HG03442 (cell line): ENCODE data around the gene FOXD4.
A peak's percentile ranks its signal among the peaks of the same experiment; 100 is the strongest.
"Not testable (repeated sequence)": the region's sequence is repeated elsewhere in the genome, so short reads cannot be mapped to it uniquely, and the experiment has no call there.

Source experiments
- ATAC-seq: cut with Tn5 transposase; IDR thresholded peaks from one replicate; pipeline ENCODE4 v1.9.1; 2021; ENCODE audit warnings: mild to moderate bottlenecking, moderate library complexity; ENCODE audit not compliant: unreplicated experiment

FOXD4 gene

GRCh38 chr9:94323-94722, 23.9 kb downstream of the FOXD4 start:
- ATAC-seq, result not testable (repeated sequence)

GRCh38 chr9:93909-94308, 24.3 kb downstream of the FOXD4 start:
- not testable (repeated sequence) for ATAC-seq

GRCh38 chr9:90851-91250, 27.4 kb downstream of the FOXD4 start:
- ATAC-seq, result not testable (repeated sequence)

GRCh38 chr9:88396-89037, 29.7 kb downstream of the FOXD4 start:
- peak; percentile 89 for ATAC-seq

GRCh38 chr9:87860-88259, 30.4 kb downstream of the FOXD4 start:
- ATAC-seq, result not testable (repeated sequence)

GRCh38 chr9:87105-87504, 31.1 kb downstream of the FOXD4 start:
- ATAC-seq, result not testable (repeated sequence)

GRCh38 chr9:86697-87096, 31.5 kb downstream of the FOXD4 start:
- ATAC-seq, result not testable (repeated sequence)

GRCh38 chr9:82932-83689, 35.1 kb downstream of the FOXD4 start:
- not testable (repeated sequence) for ATAC-seq

GRCh38 chr9:78333-78732, 39.9 kb downstream of the FOXD4 start:
- ATAC-seq, result not testable (repeated sequence)

- ATAC-seq, result not testable (repeated sequence)
Measured at GRCh38 chr9:76389-76788, 41.8 kb downstream of the FOXD4 start.

GRCh38 chr9:73900-74525, 44.2 kb downstream of the FOXD4 start:
- not testable (repeated sequence) for ATAC-seq

- not testable (repeated sequence) for ATAC-seq
Measured at GRCh38 chr9:73076-73899, 44.9 kb downstream of the FOXD4 start.
